GM19239 (cell line): ENCODE data around the gene PNPLA8.

Experiments
- DNase-seq: peaks from one replicate; pipeline ENCODE4 v3.0.0; 2011; ENCODE audit warnings: low spot score; ENCODE audit not compliant: insufficient read length
- FAIRE-seq: peaks from 2 replicates; lab custom pipeline; 2011; peaks lifted over from hg19 to GRCh38; lab: Jason Lieb, UNC

Gene PNPLA8

GRCh38 chr7:108451296-108451848 lies 74.6 kb downstream of the PNPLA8 start:
- DNase-seq = no peak
- FAIRE-seq = no peak

- FAIRE-seq (peak; percentile 4), DNase-seq (no peak)
Observed at GRCh38 chr7:108450160-108450559, 75.8 kb downstream of the PNPLA8 start.

- no peak for DNase-seq
- no peak for FAIRE-seq
Observed at GRCh38 chr7:108449521-108449920, 76.4 kb downstream of the PNPLA8 start.

GRCh38 chr7:108448584-108449505 lies 77.1 kb downstream of the PNPLA8 start:
- no peak for FAIRE-seq

GRCh38 chr7:108442039-108442568 lies 83.8 kb downstream of the PNPLA8 start:
- FAIRE-seq (no peak), DNase-seq (no peak)

More at GRCh38 chr7:108448584-108449505, 77.1 kb downstream of the PNPLA8 start:
- no peak for DNase-seq

DNA sequence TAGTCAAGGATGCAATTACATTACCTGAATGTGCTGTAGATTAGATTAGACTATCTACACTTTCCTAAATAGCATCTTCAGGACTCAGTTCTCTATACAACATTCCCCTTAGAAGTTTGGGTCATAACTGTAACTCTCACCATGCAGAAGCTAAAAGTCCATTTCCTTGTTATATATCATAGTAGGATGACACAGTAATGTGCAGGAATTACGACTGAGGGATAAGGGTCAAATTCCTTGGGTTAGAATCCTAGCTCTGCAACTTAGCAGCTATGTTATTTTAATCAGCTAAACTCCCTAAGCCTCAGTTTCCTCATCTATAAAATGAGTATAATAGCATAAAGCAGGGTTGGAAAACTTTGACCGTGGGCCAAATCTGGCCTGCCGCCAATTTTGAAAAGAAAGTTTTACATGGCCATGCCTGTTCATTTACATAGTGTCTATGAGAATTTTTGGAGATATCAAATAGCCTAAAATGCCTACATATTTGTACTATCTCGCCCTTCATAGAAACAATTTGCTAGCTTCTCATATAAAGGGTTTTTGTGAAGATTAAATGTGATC lies 84.5 kb downstream of the PNPLA8 start:
- no peak for FAIRE-seq
- DNase-seq = no peak

GRCh38 chr7:108440613-108441012 lies 85.3 kb downstream of the PNPLA8 start:
- DNase-seq (no peak), FAIRE-seq (no peak)

DNA sequence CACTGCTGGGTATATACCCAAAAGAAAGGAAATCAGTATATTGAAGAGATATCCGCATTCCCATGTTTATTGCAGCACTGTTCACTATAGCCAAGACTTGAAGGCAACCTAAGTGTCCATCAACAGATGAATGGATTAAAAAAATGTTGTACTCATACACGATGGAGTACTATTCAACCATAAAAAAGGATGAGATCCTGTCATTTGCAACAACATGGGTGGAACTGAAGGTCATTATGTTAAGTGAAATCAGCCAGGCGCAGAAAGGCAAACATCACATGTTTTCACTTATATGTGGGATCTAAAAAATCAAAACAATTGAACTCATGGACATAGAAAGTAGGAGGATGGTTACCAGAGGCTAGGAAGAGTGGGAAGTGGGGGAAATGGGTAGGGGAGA lies 89.0 kb downstream of the PNPLA8 start:
- no peak for FAIRE-seq
- no peak for DNase-seq

- DNase-seq (no peak), FAIRE-seq (no peak)
Observed at GRCh38 chr7:108434010-108434409, 91.9 kb downstream of the PNPLA8 start.

GRCh38 chr7:108431099-108431498 lies 94.8 kb downstream of the PNPLA8 start:
- DNase-seq (no peak), FAIRE-seq (no peak)

GRCh38 chr7:108430664-108431063 lies 95.3 kb downstream of the PNPLA8 start:
- FAIRE-seq (no peak), DNase-seq (no peak)

GRCh38 chr7:108427766-108428165 lies 98.2 kb downstream of the PNPLA8 start:
- DNase-seq = no peak

DNA sequence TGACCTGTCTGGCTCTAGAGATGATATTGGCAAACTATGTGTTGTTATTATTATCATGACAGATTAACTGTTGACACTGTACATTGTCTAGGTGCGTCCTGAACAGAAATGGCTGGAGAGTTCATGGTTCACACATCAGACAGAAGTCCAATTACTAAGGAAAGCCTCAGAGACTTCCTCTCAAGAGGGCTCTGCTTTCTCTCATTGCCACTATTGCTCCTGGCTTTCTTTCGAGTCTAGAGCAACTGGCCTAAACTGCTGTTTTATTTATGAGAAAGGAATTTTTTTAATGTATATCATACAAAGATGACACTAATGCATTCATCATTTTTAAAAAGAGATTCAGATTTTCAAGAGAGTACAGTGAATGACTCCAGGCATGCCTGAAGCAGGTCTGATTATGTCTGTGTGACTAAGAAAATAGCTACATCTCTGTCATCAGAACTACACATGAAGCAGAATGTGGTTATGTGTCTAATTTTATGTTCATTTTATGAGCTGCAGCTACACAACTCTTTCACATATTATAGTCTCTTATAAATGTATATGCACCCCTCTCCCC lies 100.1 kb downstream of the PNPLA8 start:
- no peak for FAIRE-seq
- no peak for DNase-seq

More at GRCh38 chr7:108427766-108428165, 98.2 kb downstream of the PNPLA8 start:
- FAIRE-seq = no peak

- FAIRE-seq (no peak), DNase-seq (no peak)
Observed at GRCh38 chr7:108424013-108424412, 101.9 kb downstream of the PNPLA8 start.

DNA sequence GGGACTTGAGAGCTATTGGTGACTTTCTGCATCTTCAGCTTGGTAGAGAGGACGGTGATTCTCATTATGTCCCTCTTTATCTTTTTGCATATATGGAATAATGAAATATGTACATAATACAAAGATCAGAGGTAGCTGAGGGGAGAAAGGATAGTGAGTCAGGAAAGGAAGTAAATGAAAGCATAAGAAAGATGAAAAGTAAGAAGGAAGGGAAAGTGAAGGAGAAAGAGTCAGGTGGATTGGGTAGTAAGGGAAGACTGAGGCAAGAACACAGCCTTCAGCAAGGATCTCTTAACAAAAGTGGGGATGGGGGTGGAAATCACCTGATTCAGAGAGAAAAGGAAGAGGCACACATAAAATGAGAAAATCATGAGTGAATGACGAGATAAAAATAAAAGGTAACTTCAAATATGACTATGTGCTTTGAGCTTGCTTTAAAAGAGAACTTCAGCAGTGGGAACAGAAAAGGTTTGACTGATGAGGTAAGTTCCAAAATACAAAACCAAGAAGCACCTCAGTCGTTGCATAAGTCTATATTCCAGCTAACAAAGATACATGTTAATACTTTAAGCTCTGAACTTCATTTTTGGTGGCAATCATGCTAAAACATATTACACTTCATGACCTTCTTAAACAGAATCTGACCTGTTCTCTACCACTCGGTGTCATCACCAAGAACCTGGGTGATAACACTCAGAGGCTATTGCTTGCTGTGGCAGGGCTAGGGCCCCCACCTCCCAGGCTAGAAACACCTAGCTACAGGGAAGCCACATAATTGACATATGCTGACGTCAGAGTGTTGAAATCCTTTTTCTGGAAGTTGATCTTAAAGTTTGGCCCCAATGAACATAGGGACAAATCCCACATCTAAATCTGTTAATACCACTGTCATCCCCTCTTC lies 102.6 kb downstream of the PNPLA8 start:
- FAIRE-seq = no peak
- DNase-seq = no peak

GRCh38 chr7:108421720-108422331 lies 104.1 kb downstream of the PNPLA8 start:
- DNase-seq (no peak), FAIRE-seq (no peak)
